HCT116 (cell line): ENCODE results near the gene FUOM. TPM values are rescaled to one million over a fixed set of nuclear protein-coding genes. Genes with fewer than 3 reads are reported as not detected.

Experiments
- ATAC-seq: fragments of 200-7000 bp; cut with Tn5 transposase; 2 replicates; pipeline ENCODE4 v1.9.1; 2020; ENCODE audit warnings: mild to moderate bottlenecking, moderate library complexity
- BruUV-seq: library from RNA; stranded (reverse); fragments of 400-500 nt; replicated peaks from 2 replicates; lab custom pipeline; 2021; lab: Mats Ljungman, UMichigan
- CTCF ChIA-PET: fragments of 300-600 bp; sonication (Branson Sonifier 250); formaldehyde crosslinking; loops from one replicate; lab custom pipeline; 2021; ENCODE audit warnings: antibody characterized with exemption; lab: Charles Lee
- POLR2A ChIA-PET: fragments of 300-600, 350-600 bp; sonication (Branson Sonifier 250); formaldehyde crosslinking; loops from one replicate; lab custom pipeline; 2021; ENCODE audit warnings: antibody characterized with exemption; lab: Charles Lee
- RAD21 ChIA-PET, 2 experiments: fragments of 300-600 bp; sonication (Branson Sonifier 250); formaldehyde crosslinking; loops; one replicate each; lab custom pipeline; 2023; ENCODE audit warnings: low total read pairs in 2 of 2; ENCODE audit not compliant: uncharacterized antibody in 2 of 2, unreplicated experiment in 2 of 2, low non-redundant PET in 1 of 2; lab: Charles Lee
- DNase-seq: peaks from one replicate; pipeline ENCODE4 v3.0.0-alpha.2; 2010; ENCODE audit warnings: low read depth, low spot score
- H2AFZ ChIP-seq: fragments of 200-600 bp; shearing (Covaris generic), sonication (generic); 2 replicates; pipeline ENCODE4 v1.6.1; 2017; ENCODE audit warnings: low read depth, mixed run types, mixed read lengths, antibody characterized with exemption, low read length; ENCODE audit not compliant: poor library complexity, severe bottlenecking
- H3K27ac ChIP-seq: 2 replicates; pipeline ENCODE4 v1.5.1; 2012; ENCODE audit warnings: low read depth, low read length
- H3K27me3 ChIP-seq: fragments of 200-600 bp; sonication (generic); 2 replicates; pipeline ENCODE4 v1.6.1; 2016; ENCODE audit warnings: mixed run types, low read length, mixed read lengths; ENCODE audit not compliant: insufficient read depth
- H3K36me3 ChIP-seq, 2 experiments: fragments of 200-500 bp in 1 of 2; fragments of 200-600 bp in 1 of 2; sonication (Bioruptor generic) in 1 of 2; sonication (generic) in 1 of 2; 2 replicates each; pipeline versions ENCODE4 v1.5.1 to v1.6.1; 2014 to 2016; ENCODE audit warnings: low read length in 2 of 2, inconsistent platforms in 1 of 2, mixed read lengths in 1 of 2, mixed run types in 1 of 2; ENCODE audit not compliant: insufficient read depth in 2 of 2, control insufficient read depth in 1 of 2
- H3K4me1 ChIP-seq, 2 experiments: fragments of 200-600 bp in 1 of 2; sonication (generic) in 1 of 2; 2 replicates each; pipeline versions ENCODE4 v1.5.1 to v1.6.1; 2012 to 2017; ENCODE audit warnings: low read length in 2 of 2, inconsistent platforms in 1 of 2, mild to moderate bottlenecking in 1 of 2, mixed read lengths in 1 of 2, mixed run types in 1 of 2, moderate library complexity in 1 of 2; ENCODE audit not compliant: insufficient read depth in 2 of 2, control insufficient read depth in 1 of 2
- H3K4me2 ChIP-seq: fragments of 200-600 bp; sonication (generic); 2 replicates; pipeline ENCODE4 v1.6.1; 2017; ENCODE audit warnings: mixed run types, low read length, mixed read lengths
- H3K4me3 ChIP-seq, 2 experiments: fragments of 200-600 bp in 1 of 2; sonication (generic) in 1 of 2; replicated peaks in 1 of 2; 2 replicates each; pipeline ENCODE4 v1.5.1; 2011 to 2016; ENCODE audit warnings: low read length in 2 of 2, control low read depth in 1 of 2, low read depth in 1 of 2, mild to moderate bottlenecking in 1 of 2, mixed read lengths in 1 of 2, mixed run types in 1 of 2
- H3K79me2 ChIP-seq: fragments of 200-600 bp; sonication (generic); 2 replicates; pipeline ENCODE4 v1.6.1; 2017; ENCODE audit warnings: mild to moderate bottlenecking, mixed run types, low read length, moderate library complexity, mixed read lengths; ENCODE audit not compliant: insufficient read depth
- H3K9ac ChIP-seq: fragments of 200-600 bp; sonication (generic); 2 replicates; pipeline ENCODE4 v1.6.1; 2016; ENCODE audit warnings: low read length, mixed read lengths
- H3K9me2 ChIP-seq: fragments of 200-600 bp; sonication (generic), shearing (Covaris generic); 2 replicates; pipeline ENCODE4 v1.6.1; 2017; ENCODE audit warnings: mixed run types, mild to moderate bottlenecking, moderate library complexity; ENCODE audit not compliant: insufficient read depth
- H3K9me3 ChIP-seq, 2 experiments: fragments of 200-500 bp in 1 of 2; fragments of 200-600 bp in 1 of 2; sonication (Bioruptor generic) in 1 of 2; sonication (generic) in 1 of 2; 2 replicates each; pipeline ENCODE4 v1.6.1; 2014 to 2017; ENCODE audit warnings: low read length in 2 of 2, mixed read lengths in 2 of 2, inconsistent platforms in 1 of 2, low read depth in 1 of 2, mild to moderate bottlenecking in 1 of 2, mixed run types in 1 of 2, moderate library complexity in 1 of 2; ENCODE audit not compliant: control insufficient read depth in 1 of 2, insufficient read depth in 1 of 2
- H4K20me1 ChIP-seq: fragments of 200-600 bp; sonication (generic), shearing (Covaris generic); 2 replicates; pipeline ENCODE4 v1.6.1; 2017; ENCODE audit warnings: mixed run types, mild to moderate bottlenecking, moderate library complexity; ENCODE audit not compliant: insufficient read depth
- CBX3 ChIP-seq: IDR thresholded peaks from 2 replicates; pipeline ENCODE4 v1.6.1; 2012; ENCODE audit warnings: low read depth
- ELF1 ChIP-seq: IDR thresholded peaks from 2 replicates; pipeline ENCODE4 v1.6.1; 2012; ENCODE audit warnings: low read depth, borderline replicate concordance
- EZH2 ChIP-seq: fragments of 200-600 bp; sonication (generic); IDR thresholded peaks from 2 replicates; pipeline ENCODE4 v1.6.1; 2017; ENCODE audit warnings: antibody characterized with exemption, mixed run types
- FOSL1 ChIP-seq: IDR thresholded peaks from 2 replicates; pipeline ENCODE4 v1.6.1; 2012; ENCODE audit warnings: low read depth
- JUND ChIP-seq: IDR thresholded peaks from 2 replicates; pipeline ENCODE4 v1.6.1; 2012
- POLR2AphosphoS5 ChIP-seq: IDR thresholded peaks from 2 replicates; pipeline ENCODE4 v1.6.1; 2011; ENCODE audit warnings: mild to moderate bottlenecking, low read depth, low read length, moderate library complexity
- RAD21 ChIP-seq: IDR thresholded peaks from 2 replicates; pipeline ENCODE4 v1.6.1; 2012; ENCODE audit warnings: low read depth, mild to moderate bottlenecking
- SRF ChIP-seq: IDR thresholded peaks from 2 replicates; pipeline ENCODE4 v1.6.1; 2012; ENCODE audit warnings: low read depth
- ZBTB33 ChIP-seq: IDR thresholded peaks from 2 replicates; pipeline ENCODE4 v1.6.1; 2011; ENCODE audit warnings: mild to moderate bottlenecking, low read length, moderate library complexity; ENCODE audit not compliant: insufficient replicate concordance; ENCODE audit errors: extremely low read depth
- ZFX ChIP-seq: fragments of 450-650 bp; IDR thresholded peaks from 2 replicates; pipeline ENCODE4 v1.6.1; 2017
- intact Hi-C: fragments of 100-400 bp; cut with micrococcal nuclease; formaldehyde crosslinking; loops from 2 replicates; pipeline ENCODE4 v1.10.0; 2022
- total RNA-seq: library from RNA; stranded (reverse); gene quantifications from one replicate; pipeline ENCODE4 v1.2.1, GENCODE V29; 2021; ENCODE audit not compliant: unreplicated experiment
- TF ChIP-seq, protein P1 (sequence below): IDR thresholded peaks from 2 replicates; pipeline ENCODE4 v1.6.1; 2012; ENCODE audit warnings: low read depth
- TF ChIP-seq, protein P2 (sequence below): IDR thresholded peaks from 2 replicates; pipeline ENCODE4 v1.6.1; 2012

Gene FUOM
- total RNA-seq, 1 experiment from 2014 or later = 21.5 TPM

DNA sequence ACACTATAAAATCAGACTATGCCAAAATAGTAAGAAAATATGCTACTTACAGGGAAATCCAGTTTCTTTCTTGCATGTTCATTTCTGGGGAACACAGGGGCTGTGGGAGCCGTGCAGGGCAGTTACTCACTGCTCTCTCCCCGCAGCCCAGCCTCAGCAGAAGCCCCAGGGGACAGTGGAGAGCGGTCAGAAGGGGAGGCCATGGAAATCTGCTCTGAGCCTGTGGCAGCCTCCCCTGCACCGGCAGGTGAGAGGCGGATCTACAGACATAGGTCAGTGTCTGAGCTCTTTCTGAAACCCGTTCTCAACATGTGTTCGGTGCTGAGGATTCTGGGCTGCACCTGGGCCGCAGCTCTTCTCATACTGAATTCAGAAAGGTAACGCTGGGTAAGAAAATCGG lies 46.2 kb downstream of the FUOM start:
- H3K4me3 ChIP-seq = no peak overlapping the region
- no peaks in the 10 kb centered on the region for H3K9me2 ChIP-seq
- TF ChIP-seq, protein P1, sequence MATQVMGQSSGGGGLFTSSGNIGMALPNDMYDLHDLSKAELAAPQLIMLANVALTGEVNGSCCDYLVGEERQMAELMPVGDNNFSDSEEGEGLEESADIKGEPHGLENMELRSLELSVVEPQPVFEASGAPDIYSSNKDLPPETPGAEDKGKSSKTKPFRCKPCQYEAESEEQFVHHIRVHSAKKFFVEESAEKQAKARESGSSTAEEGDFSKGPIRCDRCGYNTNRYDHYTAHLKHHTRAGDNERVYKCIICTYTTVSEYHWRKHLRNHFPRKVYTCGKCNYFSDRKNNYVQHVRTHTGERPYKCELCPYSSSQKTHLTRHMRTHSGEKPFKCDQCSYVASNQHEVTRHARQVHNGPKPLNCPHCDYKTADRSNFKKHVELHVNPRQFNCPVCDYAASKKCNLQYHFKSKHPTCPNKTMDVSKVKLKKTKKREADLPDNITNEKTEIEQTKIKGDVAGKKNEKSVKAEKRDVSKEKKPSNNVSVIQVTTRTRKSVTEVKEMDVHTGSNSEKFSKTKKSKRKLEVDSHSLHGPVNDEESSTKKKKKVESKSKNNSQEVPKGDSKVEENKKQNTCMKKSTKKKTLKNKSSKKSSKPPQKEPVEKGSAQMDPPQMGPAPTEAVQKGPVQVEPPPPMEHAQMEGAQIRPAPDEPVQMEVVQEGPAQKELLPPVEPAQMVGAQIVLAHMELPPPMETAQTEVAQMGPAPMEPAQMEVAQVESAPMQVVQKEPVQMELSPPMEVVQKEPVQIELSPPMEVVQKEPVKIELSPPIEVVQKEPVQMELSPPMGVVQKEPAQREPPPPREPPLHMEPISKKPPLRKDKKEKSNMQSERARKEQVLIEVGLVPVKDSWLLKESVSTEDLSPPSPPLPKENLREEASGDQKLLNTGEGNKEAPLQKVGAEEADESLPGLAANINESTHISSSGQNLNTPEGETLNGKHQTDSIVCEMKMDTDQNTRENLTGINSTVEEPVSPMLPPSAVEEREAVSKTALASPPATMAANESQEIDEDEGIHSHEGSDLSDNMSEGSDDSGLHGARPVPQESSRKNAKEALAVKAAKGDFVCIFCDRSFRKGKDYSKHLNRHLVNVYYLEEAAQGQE = no peak
- TF ChIP-seq ZBTB33 (no peak), RAD21 (no peak), JUND (no peak), SRF (no peak), ZFX (no peak), EZH2 (no peak), POLR2AphosphoS5 (no peak), ELF1 (no peak), CBX3 (no peak), FOSL1 (no peak)
- TF ChIP-seq, protein P2, sequence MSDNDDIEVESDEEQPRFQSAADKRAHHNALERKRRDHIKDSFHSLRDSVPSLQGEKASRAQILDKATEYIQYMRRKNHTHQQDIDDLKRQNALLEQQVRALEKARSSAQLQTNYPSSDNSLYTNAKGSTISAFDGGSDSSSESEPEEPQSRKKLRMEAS = no peak
- no peak overlapping the region for H3K4me2 ChIP-seq
- H3K36me3 ChIP-seq = peaks cover 0 to 3% of the 10 kb centered on the region in 2 experiments; a peak in 1 of 4 replicates
- no peak overlapping the region for H3K27ac ChIP-seq
- H3K9me3 ChIP-seq = no peaks in the 10 kb centered on the region
- H3K4me1 ChIP-seq = peaks cover 2 to 15% of the 10 kb centered on the region in 2 experiments; a peak in 2 of 4 replicates
- H4K20me1 ChIP-seq = no peaks in the 10 kb centered on the region
- H3K27me3 ChIP-seq = no peaks in the 10 kb centered on the region
- no peak overlapping the region for H3K9ac ChIP-seq
- DNase-seq (no peak), ATAC-seq (no peak)
- CTCF ChIA-PET = no interaction called here
- RAD21 ChIA-PET = no interaction called here
- intact Hi-C loops = no loop called here
- peaks cover 18% of the 10 kb centered on the region for H3K79me2 ChIP-seq
- BruUV-seq = no TSS peak
- H2AFZ ChIP-seq = no peak overlapping the region
- POLR2A ChIA-PET = no interaction called here
